ENCODE results near the gene NFATC4.

Gene NFATC4

GRCh38 chr14:24390701-24391468 is 22.9 kb downstream of the NFATC4 start:
- H3K4me3 ChIP-seq (ENCODE audit: low read depth, low read length) = no peak overlapping the region
- H3K36me3 ChIP-seq (replicated peaks) = no peaks in the 10 kb centered on the region
- no peak overlapping the region for H3K27ac ChIP-seq
- DNase-seq = no peak
- no peak for TF ChIP-seq CTCF (IDR thresholded peaks at IDR 0.05; ENCODE audit: low read depth, low read length, missing control alignments)
- H3K27me3 ChIP-seq (replicated peaks) = no peaks in the 10 kb centered on the region
- in situ Hi-C loops (cut with HindIII; ENCODE audit: low pct_ligation_motif_present, low sequenced_read_pairs) = no loop called here

GRCh38 chr14:24392325-24393091 is 24.5 kb downstream of the NFATC4 start:
- H3K27ac ChIP-seq = peak overlapping the region; percentile 76
- DNase-seq = peak; percentile 75

GRCh38 chr14:24394275-24394674 is 26.3 kb downstream of the NFATC4 start:
- Histone ChIP-seq H3K27ac (no peak overlapping the region), H3K4me3 (ENCODE audit: low read depth, low read length) (no peak overlapping the region), H3K36me3 (replicated peaks) (no peaks in the 10 kb centered on the region), H3K27me3 (replicated peaks) (no peaks in the 10 kb centered on the region)
- TF ChIP-seq CTCF (IDR thresholded peaks at IDR 0.05; ENCODE audit: low read depth, low read length, missing control alignments) = no peak
- in situ Hi-C loops (cut with HindIII; ENCODE audit: low pct_ligation_motif_present, low sequenced_read_pairs) = no loop called here
- no peak for DNase-seq

More at GRCh38 chr14:24392325-24393091, 24.5 kb downstream of the NFATC4 start:
- peak; percentile 47 for TF ChIP-seq CTCF (IDR thresholded peaks at IDR 0.05; ENCODE audit: low read depth, low read length, missing control alignments)
- Histone ChIP-seq H3K27me3 (replicated peaks) (no peaks in the 10 kb centered on the region), H3K36me3 (replicated peaks) (no peaks in the 10 kb centered on the region), H3K4me3 (ENCODE audit: low read depth, low read length) (no peak overlapping the region)
- in situ Hi-C loops (cut with HindIII; ENCODE audit: low pct_ligation_motif_present, low sequenced_read_pairs) = no loop called here

- H3K4me3 ChIP-seq (ENCODE audit: low read depth, low read length) = no peak overlapping the region
- in situ Hi-C loops (cut with HindIII; ENCODE audit: low pct_ligation_motif_present, low sequenced_read_pairs) = no loop called here
- DNase-seq = no peak
- no peaks in the 10 kb centered on the region for H3K36me3 ChIP-seq (replicated peaks)
- TF ChIP-seq CTCF (IDR thresholded peaks at IDR 0.05; ENCODE audit: low read depth, low read length, missing control alignments) = no peak
- H3K27me3 ChIP-seq (replicated peaks) = no peaks in the 10 kb centered on the region
- H3K27ac ChIP-seq = no peak overlapping the region
Measured at GRCh38 chr14:24395609-24396582, 27.9 kb downstream of the NFATC4 start.

- DNase-seq = no peak
- Histone ChIP-seq H3K27me3 (replicated peaks) (no peaks in the 10 kb centered on the region), H3K36me3 (replicated peaks) (no peaks in the 10 kb centered on the region), H3K27ac (no peak overlapping the region), H3K4me3 (ENCODE audit: low read depth, low read length) (no peak overlapping the region)
- TF ChIP-seq CTCF (IDR thresholded peaks at IDR 0.05; ENCODE audit: low read depth, low read length, missing control alignments) = no peak
- in situ Hi-C loops (cut with HindIII; ENCODE audit: low pct_ligation_motif_present, low sequenced_read_pairs) = no loop called here
Measured at GRCh38 chr14:24397639-24398292, 29.8 kb downstream of the NFATC4 start.
